ENCODE measurements around the gene TEKTIP1. TPM values are rescaled to one million over a fixed set of nuclear protein-coding genes. Genes with fewer than 3 reads are reported as not detected.

The TEKTIP1 gene
- total RNA-seq, 2 experiments from 2014 or later, result 4.3 to 6.6 TPM

Other genes starting within 250 kb of the TEKTIP1 start
- 10 to 100 TPM; 12.6 to 13.1 TPM for gene NFIC, start 172.6 kb upstream of the TEKTIP1 start, total RNA-seq
- not detected for gene SMIM24, start 58.6 kb upstream of the TEKTIP1 start, total RNA-seq
- gene SMIM44, start 55.7 kb upstream of the TEKTIP1 start, total RNA-seq, result not detected
- gene DOHH, start 38.5 kb upstream of the TEKTIP1 start, total RNA-seq, result 10 to 100 TPM; 11.1 to 11.8 TPM
- gene FZR1, start 32.9 kb upstream of the TEKTIP1 start, total RNA-seq, result 10 to 100 TPM; 72.2 to 75.6 TPM
- 10 to 100 TPM; 51.4 to 55.1 TPM for gene MFSD12, start 18.4 kb downstream of the TEKTIP1 start, total RNA-seq
- 10 to 100 TPM; 52.9 to 53.4 TPM for gene HMG20B, start 33.8 kb downstream of the TEKTIP1 start, total RNA-seq
- gene GIPC3, start 46.3 kb downstream of the TEKTIP1 start, total RNA-seq, result under 1 TPM; 0.15 to 0.20 TPM
- gene TBXA2R, start 67.7 kb downstream of the TEKTIP1 start, total RNA-seq, result under 1 TPM; 0.20 to 0.23 TPM
- 10 to 100 TPM; 20.5 to 21.6 TPM for gene CACTIN, start 87.6 kb downstream of the TEKTIP1 start, total RNA-seq
- 10 to 100 TPM; 18.3 to 19.6 TPM for gene PIP5K1C, start 161.3 kb downstream of the TEKTIP1 start, total RNA-seq
- 1 to 10 TPM; 1.4 to 1.7 TPM for gene TJP3, start 169.2 kb downstream of the TEKTIP1 start, total RNA-seq
- 10 to 100 TPM; 55.8 to 64.7 TPM for gene APBA3, start 222.5 kb downstream of the TEKTIP1 start, total RNA-seq
- 10 to 100 TPM; 71.5 to 75.8 TPM for gene MRPL54, start 223.5 kb downstream of the TEKTIP1 start, total RNA-seq
- gene RAX2, start 233.1 kb downstream of the TEKTIP1 start, total RNA-seq, result not detected
- gene MATK, start 247.2 kb downstream of the TEKTIP1 start, total RNA-seq, result 10 to 100 TPM; 13.9 to 15.9 TPM

Data from activated CD4-positive, alpha-beta memory T cell treated with anti-CD3 and anti-CD28 coated beads, Interleukin-2, amount 10 ng/mL, durations not matched to agents 7 days and 5 days (primary cell).